ENCODE measurements around the gene MFSD12. TPM values are rescaled to one million over a fixed set of nuclear protein-coding genes. Genes with fewer than 3 reads are reported as not detected.
A peak's percentile ranks its signal among the peaks of the same experiment; 100 is the strongest.

The MFSD12 gene
- total RNA-seq, 4 donors from 2014 or later, result 76.5 to 146 (median 104) TPM

- Histone ChIP-seq H3K4me3 (peak overlapping the region; percentile 87 to 100 (median 96)), H3K36me3 (no peaks in the 10 kb centered on the region), H3K9me3 (no peaks in the 10 kb centered on the region), H3K4me1 (peaks cover 4 to 50% (median 25%) of the 10 kb centered on the region in 4 donors), H3K27ac (peak overlapping the region; percentile 79 to 90 (median 85)), H3K27me3 (no peaks in the 10 kb centered on the region)
- TF ChIP-seq, protein P1, sequence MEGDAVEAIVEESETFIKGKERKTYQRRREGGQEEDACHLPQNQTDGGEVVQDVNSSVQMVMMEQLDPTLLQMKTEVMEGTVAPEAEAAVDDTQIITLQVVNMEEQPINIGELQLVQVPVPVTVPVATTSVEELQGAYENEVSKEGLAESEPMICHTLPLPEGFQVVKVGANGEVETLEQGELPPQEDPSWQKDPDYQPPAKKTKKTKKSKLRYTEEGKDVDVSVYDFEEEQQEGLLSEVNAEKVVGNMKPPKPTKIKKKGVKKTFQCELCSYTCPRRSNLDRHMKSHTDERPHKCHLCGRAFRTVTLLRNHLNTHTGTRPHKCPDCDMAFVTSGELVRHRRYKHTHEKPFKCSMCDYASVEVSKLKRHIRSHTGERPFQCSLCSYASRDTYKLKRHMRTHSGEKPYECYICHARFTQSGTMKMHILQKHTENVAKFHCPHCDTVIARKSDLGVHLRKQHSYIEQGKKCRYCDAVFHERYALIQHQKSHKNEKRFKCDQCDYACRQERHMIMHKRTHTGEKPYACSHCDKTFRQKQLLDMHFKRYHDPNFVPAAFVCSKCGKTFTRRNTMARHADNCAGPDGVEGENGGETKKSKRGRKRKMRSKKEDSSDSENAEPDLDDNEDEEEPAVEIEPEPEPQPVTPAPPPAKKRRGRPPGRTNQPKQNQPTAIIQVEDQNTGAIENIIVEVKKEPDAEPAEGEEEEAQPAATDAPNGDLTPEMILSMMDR (IDR thresholded peaks at IDR 0.05), result no peak
- no peak for TF ChIP-seq POLR2A (IDR thresholded peaks at IDR 0.05)
- DNase-seq, result no peak
Measured at GRCh38 chr19:3556423-3556977, 886 bp downstream of the MFSD12 start.

GRCh38 chr19:3555653-3556422 lies 1.5 kb downstream of the MFSD12 start:
- Histone ChIP-seq H3K4me1 (peaks cover 4 to 50% (median 25%) of the 10 kb centered on the region in 4 donors), H3K4me3 (peak overlapping the region; percentile 87 to 100 (median 96)), H3K27me3 (no peaks in the 10 kb centered on the region), H3K36me3 (peaks cover 0 to 2% (median 0%) of the 10 kb centered on the region in 3 donors), H3K27ac (peak overlapping the region in 3 of 4 donors; percentile 18 to 90 (median 86)), H3K9me3 (no peaks in the 10 kb centered on the region)
- DNase-seq, result no peak
- TF ChIP-seq, protein P1 (IDR thresholded peaks at IDR 0.05), result no peak
- no peak for TF ChIP-seq POLR2A (IDR thresholded peaks at IDR 0.05)

DNA sequence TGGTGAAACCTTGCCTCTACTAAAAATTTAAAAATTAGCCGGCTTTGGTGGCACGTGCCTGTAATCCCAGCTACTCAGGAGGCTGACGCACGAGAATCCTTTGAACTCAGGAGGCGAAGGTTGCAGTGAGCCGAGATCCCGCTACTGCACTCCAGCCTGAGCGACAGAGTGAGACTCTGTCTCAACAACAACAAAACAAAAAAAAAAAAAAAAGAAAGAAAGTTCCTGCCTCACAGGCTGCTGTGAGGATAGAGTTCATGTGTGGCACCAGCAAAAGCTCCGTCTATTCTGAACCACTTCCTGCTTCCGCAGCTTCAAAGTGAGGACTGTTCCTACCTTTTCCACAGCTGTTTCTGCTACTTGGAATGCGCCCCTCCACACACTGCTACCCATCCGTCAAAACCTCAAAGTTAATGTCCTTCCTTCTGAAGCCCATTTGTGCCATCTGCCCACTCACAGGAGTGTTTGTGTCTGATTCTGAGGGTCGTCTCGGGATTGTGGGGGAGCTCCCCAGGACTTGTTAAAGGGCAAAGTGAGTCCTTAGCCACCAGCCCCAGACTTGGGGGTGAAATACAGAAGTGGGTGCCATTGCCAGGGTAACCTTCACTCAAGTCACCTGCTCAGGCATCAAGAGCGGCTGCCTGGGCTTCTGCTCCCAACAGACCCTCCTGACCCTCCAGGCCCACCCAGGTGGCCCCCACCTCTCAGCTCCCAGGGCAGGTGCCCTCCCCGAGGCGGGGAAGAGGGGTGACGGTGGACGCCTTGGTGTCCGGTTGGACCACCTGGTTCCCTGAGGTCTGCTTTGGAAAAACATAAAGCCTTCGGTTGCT lies 2.9 kb downstream of the MFSD12 start:
- TF ChIP-seq, protein P1 (IDR thresholded peaks at IDR 0.05), result no peak
- no peak for TF ChIP-seq POLR2A (IDR thresholded peaks at IDR 0.05)
- Histone ChIP-seq H3K9me3 (no peaks in the 10 kb centered on the region), H3K36me3 (peaks cover 0 to 5% (median 0%) of the 10 kb centered on the region in 3 donors), H3K4me1 (peaks cover 4 to 50% (median 25%) of the 10 kb centered on the region in 4 donors), H3K4me3 (peak overlapping the region in 1 of 4 donors; percentile 6), H3K27me3 (no peaks in the 10 kb centered on the region), H3K27ac (peak overlapping the region; percentile 69 to 90 (median 76))
- DNase-seq, result peak in 2 of 3 donors; percentile 66 to 71

GRCh38 chr19:3551792-3552095 lies 5.6 kb downstream of the MFSD12 start:
- H3K27me3 ChIP-seq, result no peaks in the 10 kb centered on the region
- no peak for TF ChIP-seq POLR2A (IDR thresholded peaks at IDR 0.05)
- TF ChIP-seq, protein P1 (IDR thresholded peaks at IDR 0.05), result no peak

DNA sequence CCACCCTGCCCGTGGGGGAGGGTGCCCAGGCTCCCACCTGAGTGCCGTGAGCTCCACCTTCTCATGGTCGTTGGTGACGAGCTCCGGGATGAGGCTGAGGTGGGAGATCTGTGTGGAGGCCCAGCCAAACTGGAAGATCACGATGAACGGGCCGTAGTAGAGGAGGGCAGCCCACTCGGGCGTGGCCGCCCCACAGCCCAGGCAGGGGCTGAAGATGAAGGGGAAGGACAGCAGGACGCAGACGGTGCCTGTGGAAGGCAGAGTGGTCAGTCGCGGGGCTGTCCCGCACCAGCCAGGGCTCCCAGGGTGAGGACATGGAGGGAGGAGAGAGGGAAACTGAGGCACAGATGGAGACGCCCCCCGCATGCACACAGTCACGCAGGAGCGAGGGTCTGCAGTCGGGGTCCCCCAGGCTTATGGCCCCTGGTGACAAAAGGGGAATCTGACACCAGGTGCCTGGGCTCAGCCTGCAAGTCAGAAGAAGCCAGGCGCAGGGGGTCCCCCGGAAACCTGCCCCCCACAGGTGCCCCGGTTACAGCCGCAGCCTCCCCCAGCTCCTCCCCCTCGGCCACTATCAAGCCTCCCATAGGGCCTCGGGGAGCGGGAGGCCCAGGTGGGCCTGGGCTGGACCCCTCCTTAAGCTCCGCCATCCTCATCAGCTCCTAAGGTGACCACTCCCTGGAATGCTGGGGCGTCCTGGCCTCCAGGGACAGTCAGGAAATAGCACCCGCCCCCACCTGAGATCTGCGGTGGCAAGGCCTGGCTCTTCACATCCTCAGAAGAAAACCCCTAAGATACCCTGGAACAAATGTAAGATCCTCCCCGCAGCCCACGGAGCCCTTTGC lies 6.2 kb downstream of the MFSD12 start:
- TF ChIP-seq, protein P1 (IDR thresholded peaks at IDR 0.05), result no peak
- TF ChIP-seq POLR2A (IDR thresholded peaks at IDR 0.05), result no peak
- Histone ChIP-seq H3K4me1 (peaks cover 4 to 36% (median 21%) of the 10 kb centered on the region in 4 donors), H3K27ac (no peak overlapping the region), H3K36me3 (peaks cover 0 to 22% (median 0%) of the 10 kb centered on the region in 3 donors), H3K27me3 (no peaks in the 10 kb centered on the region), H3K4me3 (no peak overlapping the region), H3K9me3 (no peaks in the 10 kb centered on the region)
- no peak for DNase-seq

More at GRCh38 chr19:3551792-3552095, 5.6 kb downstream of the MFSD12 start:
- Histone ChIP-seq H3K4me3 (no peak overlapping the region), H3K27ac (no peak overlapping the region), H3K36me3 (peaks cover 0 to 20% (median 0%) of the 10 kb centered on the region in 3 donors), H3K9me3 (no peaks in the 10 kb centered on the region), H3K4me1 (peaks cover 4 to 41% (median 24%) of the 10 kb centered on the region in 4 donors)
- no peak for DNase-seq
